Hepatocyte (in vitro differentiated cells): ENCODE measurements around the gene ABCA2.

Source experiments
- CTCF ChIP-seq: fragments of 200-600 bp; sonication (generic); IDR thresholded peaks from 2 replicates; pipeline ENCODE4 v1.5.1; 2016; ENCODE audit warnings: antibody characterized with exemption, mild to moderate bottlenecking; ENCODE audit not compliant: poor library complexity
- EZH2 ChIP-seq: fragments of 200-600 bp; sonication (generic); IDR thresholded peaks from 2 replicates; pipeline ENCODE4 v1.6.1; 2016; ENCODE audit warnings: antibody characterized with exemption, mild to moderate bottlenecking, borderline replicate concordance
- EZH2phosphoT487 ChIP-seq: fragments of 200-600 bp; sonication (generic); IDR thresholded peaks from one replicate; pipeline ENCODE4 v1.6.1; 2018; ENCODE audit warnings: antibody characterized with exemption, mild to moderate bottlenecking, low read depth, moderate library complexity; ENCODE audit not compliant: unreplicated experiment, severe bottlenecking

- TF ChIP-seq CTCF = no peak
- no peak for TF ChIP-seq EZH2
- no peak for TF ChIP-seq EZH2phosphoT487
These were observed 55.3 kb downstream of the ABCA2 start for GRCh38 chr9:136972743-136973142.
